Left lobe of liver (tissue), 1 donor: ENCODE measurements around the gene DEPDC1. TPM values are rescaled to one million over a fixed set of nuclear protein-coding genes. Genes with fewer than 3 reads are reported as not detected.

Experiments
- total RNA-seq: library from RNA; stranded (reverse); gene quantifications from one replicate; pipeline ENCODE4 v1.2.1, GENCODE V29; 2021
- donor health status: DM: no; HTN: yes; CAD: no.

The DEPDC1 gene
- total RNA-seq, 1 donor from 2014 or later: 0.25 TPM

Other genes starting within 250 kb of the DEPDC1 start
- not detected for gene RPE65, start 47.1 kb downstream of the DEPDC1 start, total RNA-seq